Muscle layer of duodenum (tissue), 2 donors: ENCODE measurements around the gene XAGE2.

ENCODE experiments used
- H3K27ac ChIP-seq: one replicate; pipeline ENCODE4 v1.7.0; 2013; ENCODE audit warnings: mild to moderate bottlenecking, low read length
- H3K27me3 ChIP-seq: one replicate; pipeline ENCODE4 v1.7.0; 2013; ENCODE audit warnings: low read depth, mild to moderate bottlenecking, control low read depth, low read length
- H3K36me3 ChIP-seq, 2 donors: one replicate each; pipeline ENCODE4 v1.7.0; 2013; ENCODE audit warnings: low read length in 2 of 2, control low read depth in 1 of 2, mild to moderate bottlenecking in 1 of 2; ENCODE audit not compliant: insufficient read depth in 2 of 2, control insufficient read depth in 1 of 2
- H3K4me1 ChIP-seq, 2 donors: one replicate each; pipeline ENCODE4 v1.7.0; 2013; ENCODE audit warnings: low read length in 2 of 2, mild to moderate bottlenecking in 2 of 2, control low read depth in 1 of 2, moderate library complexity in 1 of 2; ENCODE audit not compliant: insufficient read depth in 2 of 2, control insufficient read depth in 1 of 2
- H3K4me3 ChIP-seq, 2 donors: one replicate each; pipeline ENCODE4 v1.7.0; 2013; ENCODE audit warnings: low read length in 2 of 2, low read depth in 1 of 2, mild to moderate bottlenecking in 1 of 2
- H3K9me3 ChIP-seq, 2 donors: one replicate each; pipeline ENCODE4 v1.7.0; 2013; ENCODE audit warnings: low read length in 2 of 2, control low read depth in 1 of 2, mild to moderate bottlenecking in 1 of 2; ENCODE audit not compliant: control insufficient read depth in 1 of 2
- donor health status: healthy.

XAGE2 gene

GRCh38 chrX:52361941-52362340, 6.9 kb upstream of the XAGE2 start:
- H3K9me3 ChIP-seq, result no peaks in the 10 kb centered on the region
- no peaks in the 10 kb centered on the region for H3K4me1 ChIP-seq
- H3K27ac ChIP-seq, result no peak overlapping the region
- H3K4me3 ChIP-seq, result no peak overlapping the region
- H3K36me3 ChIP-seq, result no peaks in the 10 kb centered on the region
- no peaks in the 10 kb centered on the region for H3K27me3 ChIP-seq

- Histone ChIP-seq H3K4me3 (no peak overlapping the region), H3K9me3 (no peaks in the 10 kb centered on the region), H3K36me3 (no peaks in the 10 kb centered on the region), H3K4me1 (no peaks in the 10 kb centered on the region), H3K27me3 (no peaks in the 10 kb centered on the region), H3K27ac (no peak overlapping the region)
These were observed 5.5 kb upstream of the XAGE2 start for GRCh38 chrX:52363247-52363883.

- Histone ChIP-seq H3K9me3 (no peaks in the 10 kb centered on the region), H3K4me3 (no peak overlapping the region), H3K27me3 (no peaks in the 10 kb centered on the region), H3K36me3 (no peaks in the 10 kb centered on the region), H3K4me1 (no peaks in the 10 kb centered on the region), H3K27ac (no peak overlapping the region)
These were observed 10.0 kb downstream of the XAGE2 start for GRCh38 chrX:52378870-52379269.

GRCh38 chrX:52380993-52381392, 12.2 kb downstream of the XAGE2 start:
- no peaks in the 10 kb centered on the region for H3K4me1 ChIP-seq
- no peaks in the 10 kb centered on the region for H3K9me3 ChIP-seq
- H3K27ac ChIP-seq, result no peak overlapping the region
- no peaks in the 10 kb centered on the region for H3K27me3 ChIP-seq
- H3K4me3 ChIP-seq, result no peak overlapping the region
- H3K36me3 ChIP-seq, result no peaks in the 10 kb centered on the region

- Histone ChIP-seq H3K4me3 (no peak overlapping the region), H3K9me3 (no peaks in the 10 kb centered on the region), H3K27ac (no peak overlapping the region), H3K4me1 (no peaks in the 10 kb centered on the region), H3K36me3 (no peaks in the 10 kb centered on the region), H3K27me3 (no peaks in the 10 kb centered on the region)
These were observed 41.9 kb downstream of the XAGE2 start for GRCh38 chrX:52410439-52411394.

- H3K36me3 ChIP-seq, result no peaks in the 10 kb centered on the region
- H3K27ac ChIP-seq, result no peak overlapping the region
- no peaks in the 10 kb centered on the region for H3K9me3 ChIP-seq
- H3K4me3 ChIP-seq, result no peak overlapping the region
- H3K4me1 ChIP-seq, result no peaks in the 10 kb centered on the region
- no peaks in the 10 kb centered on the region for H3K27me3 ChIP-seq
These were observed 46.5 kb downstream of the XAGE2 start for GRCh38 chrX:52415304-52415703.

GRCh38 chrX:52416816-52417215, 48.0 kb downstream of the XAGE2 start:
- Histone ChIP-seq H3K4me1 (no peaks in the 10 kb centered on the region), H3K27me3 (no peaks in the 10 kb centered on the region), H3K36me3 (no peaks in the 10 kb centered on the region), H3K9me3 (no peaks in the 10 kb centered on the region), H3K27ac (no peak overlapping the region), H3K4me3 (no peak overlapping the region)

GRCh38 chrX:52420824-52421443, 52.1 kb downstream of the XAGE2 start:
- no peaks in the 10 kb centered on the region for H3K9me3 ChIP-seq
- no peaks in the 10 kb centered on the region for H3K36me3 ChIP-seq
- no peaks in the 10 kb centered on the region for H3K27me3 ChIP-seq
- H3K4me3 ChIP-seq, result no peak overlapping the region
- H3K4me1 ChIP-seq, result no peaks in the 10 kb centered on the region
- H3K27ac ChIP-seq, result no peak overlapping the region

GRCh38 chrX:52422884-52423283, 54.1 kb downstream of the XAGE2 start:
- no peak overlapping the region for H3K4me3 ChIP-seq
- H3K4me1 ChIP-seq, result no peaks in the 10 kb centered on the region
- H3K9me3 ChIP-seq, result no peaks in the 10 kb centered on the region
- no peaks in the 10 kb centered on the region for H3K27me3 ChIP-seq
- H3K27ac ChIP-seq, result no peak overlapping the region
- H3K36me3 ChIP-seq, result no peaks in the 10 kb centered on the region

GRCh38 chrX:52424656-52425055, 55.8 kb downstream of the XAGE2 start:
- H3K27ac ChIP-seq, result no peak overlapping the region
- no peaks in the 10 kb centered on the region for H3K36me3 ChIP-seq
- no peaks in the 10 kb centered on the region for H3K4me1 ChIP-seq
- no peaks in the 10 kb centered on the region for H3K9me3 ChIP-seq
- H3K27me3 ChIP-seq, result no peaks in the 10 kb centered on the region
- H3K4me3 ChIP-seq, result no peak overlapping the region
